Left colon (tissue), 2 donors: Measurements from ENCODE around the gene C12orf50. TPM values are rescaled to one million over a fixed set of nuclear protein-coding genes. Genes with fewer than 3 reads are reported as not detected.
"Not testable (repeated sequence)": the region's sequence is repeated elsewhere in the genome, so short reads cannot be mapped to it uniquely, and the experiment has no call there.

Source experiments
- ATAC-seq: fragments of 200-7000 bp; cut with Tn5 transposase; one replicate; pipeline ENCODE4 v1.9.1; 2020; ENCODE audit warnings: mild to moderate bottlenecking, moderate library complexity
- DNase-seq, 2 donors: peaks; one replicate each; pipeline ENCODE4 v3.0.0-alpha.2; 2020
- intact Hi-C, 2 donors: fragments of 100-400 bp; cut with DNase I in 1 of 2; cut with micrococcal nuclease in 1 of 2; formaldehyde crosslinking; loops; one replicate each; pipeline versions ENCODE4 v1.11.2 to v1.14.0; 2022; cut with DNase I, micrococcal nuclease
- long read RNA-seq: library from polyadenylated mRNA; unstranded; transcript quantifications from one replicate; pipeline ENCODE4 v2.0.0, GENCODE V29; 2021
- total RNA-seq, 2 donors: library from RNA; stranded (reverse); fragmentation: NEBNext Ultra II Directional; extraction: Animal tissue kit (Norgen Biotek cat#: 25700); gene quantifications; one replicate each; pipeline ENCODE4 v1.2.1, GENCODE V29; 2021
- donor health status: DM: no; HTN: no; CAD: no.
- donor health status: DM: yes; HTN: yes; CAD: no.

Gene C12orf50
- total RNA-seq = not detected
- long read RNA-seq = 0 reads

- no peak for DNase-seq
- intact Hi-C loops = no loop called here
- ATAC-seq = peak; percentile 67
Observed at GRCh38 chr12:88029093-88029665, at the start of gene C12orf50. Gene C12orf50 (minus strand): TSS chr12:88029401. CDS start chr12:88026962, 2,439 bp downstream.

- ATAC-seq = no peak
- no peak for DNase-seq
- intact Hi-C loops = no loop called here
Observed at GRCh38 chr12:88067301-88067700, 38.1 kb upstream of the C12orf50 start.

GRCh38 chr12:88063375-88063774, 34.2 kb upstream of the C12orf50 start:
- ATAC-seq (no peak), DNase-seq (no peak)
- intact Hi-C loops = no loop called here

GRCh38 chr12:88062474-88062873, 33.3 kb upstream of the C12orf50 start:
- ATAC-seq = no peak
- DNase-seq = no peak
- intact Hi-C loops = no loop called here

- intact Hi-C loops = no loop called here
- no peak for ATAC-seq
- DNase-seq = no peak
Observed at GRCh38 chr12:88058719-88059077, 29.5 kb upstream of the C12orf50 start.

- intact Hi-C loops = no loop called here
- peak in 1 of 2 donors; percentile 25 for DNase-seq
- ATAC-seq = no peak
Observed at GRCh38 chr12:88057994-88058718, 29.0 kb upstream of the C12orf50 start.

- ATAC-seq (no peak), DNase-seq (no peak)
- intact Hi-C loops = no loop called here
Observed at GRCh38 chr12:88056571-88056970, 27.4 kb upstream of the C12orf50 start.

- ATAC-seq (peak; percentile 59), DNase-seq (peak in 1 of 2 donors; percentile 15)
- intact Hi-C loops = no loop called here
Observed at GRCh38 chr12:88052686-88053085, 23.5 kb upstream of the C12orf50 start.

- intact Hi-C loops = no loop called here
- ATAC-seq = no peak
- DNase-seq = no peak
Observed at GRCh38 chr12:88044035-88044434, 14.8 kb upstream of the C12orf50 start.

- DNase-seq (no peak), ATAC-seq (no peak)
- intact Hi-C loops = no loop called here
Observed at GRCh38 chr12:88037770-88038169, 8.6 kb upstream of the C12orf50 start.

- no peak for ATAC-seq
- no peak for DNase-seq
- intact Hi-C loops = no loop called here
Observed at GRCh38 chr12:88036353-88036965, 7.3 kb upstream of the C12orf50 start.

- intact Hi-C loops = no loop called here
- ATAC-seq (peak; percentile 54), DNase-seq (peak in 1 of 2 donors; percentile 9)
Observed at GRCh38 chr12:88035907-88036289, 6.7 kb upstream of the C12orf50 start.

- intact Hi-C loops = no loop called here
- DNase-seq (peak; percentile 88 to 94), ATAC-seq (peak; percentile 98)
Observed at GRCh38 chr12:88035271-88035906, 6.2 kb upstream of the C12orf50 start.

GRCh38 chr12:88031161-88031560, 2.0 kb upstream of the C12orf50 start:
- DNase-seq, intact Hi-C loops, ATAC-seq: not testable (repeated sequence)

- no peak for DNase-seq
- intact Hi-C loops = no loop called here
- ATAC-seq = no peak
Observed at GRCh38 chr12:88026196-88026595, 3.0 kb downstream of the C12orf50 start.

- intact Hi-C loops = no loop called here
- ATAC-seq = no peak
Observed at GRCh38 chr12:88017964-88018363, 11.2 kb downstream of the C12orf50 start.

GRCh38 chr12:88015825-88016224, 13.4 kb downstream of the C12orf50 start:
- ATAC-seq (no peak), DNase-seq (no peak)
- intact Hi-C loops = no loop called here

More at GRCh38 chr12:88017964-88018363, 11.2 kb downstream of the C12orf50 start:
- DNase-seq = no peak

GRCh38 chr12:88011755-88012154, 17.4 kb downstream of the C12orf50 start:
- intact Hi-C loops = no loop called here
- no peak for ATAC-seq
- no peak for DNase-seq

GRCh38 chr12:88006351-88006750, 22.9 kb downstream of the C12orf50 start:
- ATAC-seq (no peak), DNase-seq (no peak)
- intact Hi-C loops = no loop called here

GRCh38 chr12:88001327-88001726, 27.9 kb downstream of the C12orf50 start:
- intact Hi-C loops = no loop called here

More at GRCh38 chr12:88001327-88001726, 27.9 kb downstream of the C12orf50 start:
- ATAC-seq = no peak
- no peak for DNase-seq
